GDM1 (cell line): Measurements from ENCODE around the gene PDE4D.
"Not testable (repeated sequence)": the region's sequence is repeated elsewhere in the genome, so short reads cannot be mapped to it uniquely, and the experiment has no call there.

Experiments
- DNase-seq: peaks from one replicate; lab custom pipeline; 2025; lab: John Stamatoyannopoulos, UW

The PDE4D gene

DNA sequence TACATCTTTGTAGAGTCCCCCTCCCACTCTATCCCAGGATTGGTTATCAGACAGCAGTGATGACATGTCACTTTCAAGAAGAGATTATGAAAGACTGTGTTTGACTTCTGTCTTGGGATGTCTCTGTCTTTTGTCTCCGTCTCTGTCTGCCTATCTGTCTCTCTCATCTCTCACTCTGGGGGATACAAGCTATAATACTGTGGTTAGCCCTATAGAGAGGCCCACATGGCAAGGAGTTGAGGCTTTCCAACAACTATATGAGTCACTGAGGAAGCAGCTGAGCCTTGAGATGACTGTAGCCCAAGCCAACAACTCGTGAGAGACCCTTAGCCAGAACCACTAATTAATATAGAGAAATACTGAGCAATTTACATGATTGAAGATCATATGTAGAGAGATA, 284.8 kb downstream of the PDE4D start:
- DNase-seq, result peak; percentile 42

DNA sequence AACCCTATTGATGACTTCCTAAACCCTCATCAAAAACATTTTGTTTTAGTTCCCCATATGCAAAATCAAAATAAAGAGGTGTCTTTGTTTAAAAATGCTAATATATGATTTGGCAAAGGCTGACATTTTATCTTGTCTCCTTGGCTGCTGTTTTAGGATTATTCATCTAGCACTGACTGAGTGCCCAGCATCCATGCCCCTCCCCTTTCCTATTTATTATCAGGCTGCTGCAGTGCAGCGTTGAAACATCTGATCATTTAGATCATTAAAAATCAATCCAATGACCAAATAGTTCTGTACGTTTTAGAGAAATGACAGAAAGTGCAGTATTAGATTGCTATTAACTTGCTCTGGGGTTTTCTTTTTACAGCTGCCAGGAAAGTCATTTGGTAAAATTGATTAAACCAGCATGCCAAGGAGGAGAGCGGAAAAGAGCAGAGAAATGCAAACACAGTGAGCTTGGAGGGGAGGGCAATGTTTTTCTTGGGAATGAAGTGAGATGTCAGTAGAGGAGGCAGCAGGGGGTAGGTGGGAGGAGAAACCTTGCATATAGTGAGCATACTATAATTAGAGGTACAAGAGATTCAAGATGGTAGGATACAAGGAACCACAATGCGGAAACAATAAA, 286.3 kb downstream of the PDE4D start:
- DNase-seq, result no peak

DNA sequence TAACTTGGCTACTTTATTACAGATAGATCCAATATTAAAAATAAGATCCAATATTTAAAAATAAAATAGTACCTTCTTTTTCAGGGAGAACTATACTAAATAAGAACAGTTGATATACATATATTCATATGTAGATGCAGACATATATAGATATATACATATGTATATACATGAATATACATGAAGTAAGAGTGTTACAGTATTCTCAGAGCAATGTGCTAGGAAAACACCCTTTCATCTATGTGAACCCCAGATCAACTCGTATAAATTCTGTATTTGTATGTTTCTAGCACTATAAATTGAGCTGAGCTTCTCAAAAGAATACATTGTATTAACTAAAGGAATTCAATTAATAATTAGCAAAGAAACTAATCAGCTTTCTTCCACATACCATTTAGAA, 287.6 kb downstream of the PDE4D start:
- no peak for DNase-seq

DNA sequence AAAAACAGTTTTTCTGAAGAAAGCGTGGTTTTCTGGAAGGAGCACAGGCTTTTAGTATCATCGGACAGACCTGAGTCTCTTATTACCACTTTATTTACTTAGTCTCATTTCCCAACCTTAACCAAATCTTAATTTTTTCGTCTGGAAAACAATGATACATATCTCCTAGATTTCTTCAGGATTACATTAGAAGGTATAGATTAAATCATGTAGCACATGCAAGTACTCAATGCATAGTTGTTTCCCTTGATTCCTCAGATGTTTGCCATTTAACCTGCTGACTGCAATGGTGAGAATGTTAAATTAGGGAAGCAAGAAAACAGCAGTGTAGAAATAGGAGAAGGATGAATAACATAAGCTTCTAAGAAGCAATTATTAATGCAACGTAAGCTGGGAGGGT, 289.4 kb downstream of the PDE4D start:
- no peak for DNase-seq

DNA sequence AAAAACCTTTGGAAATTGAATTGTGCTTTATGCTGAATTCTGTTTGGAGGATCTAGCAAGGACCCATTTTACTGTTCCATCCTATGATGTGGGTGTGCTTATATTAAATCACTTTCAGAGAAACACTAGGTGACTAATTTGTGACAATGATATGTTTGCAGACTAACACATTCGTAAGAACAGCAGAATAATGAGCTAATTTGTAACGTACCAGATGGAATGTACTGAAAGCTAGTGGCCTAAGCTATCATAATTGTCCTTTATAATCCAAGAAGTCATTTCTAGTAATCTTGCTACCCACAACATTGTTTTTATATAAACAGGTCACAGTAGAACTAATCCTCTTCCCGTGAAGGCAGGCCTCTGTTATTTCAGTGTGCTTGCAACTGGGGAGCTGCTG, 292.5 kb downstream of the PDE4D start:
- no peak for DNase-seq

DNA sequence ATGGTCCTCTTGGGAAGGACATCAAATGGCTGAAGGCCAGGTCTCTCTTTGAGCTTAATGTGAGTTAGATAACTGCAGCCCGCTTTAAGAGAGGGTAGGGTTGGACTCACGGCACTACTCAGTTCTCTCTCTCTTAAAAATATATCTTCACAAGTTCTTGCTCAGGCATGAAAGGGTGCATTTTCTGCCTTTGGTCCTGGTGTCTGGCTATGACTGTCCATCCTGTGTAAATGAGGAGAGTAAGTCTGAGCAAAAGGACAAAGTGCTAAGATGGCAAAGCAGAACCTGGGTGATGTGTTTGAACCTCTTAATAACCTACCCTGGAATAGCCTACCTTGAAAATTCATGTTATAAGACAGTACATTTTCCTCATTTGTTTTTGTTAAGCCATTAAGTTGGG, 293.4 kb downstream of the PDE4D start:
- DNase-seq, result no peak

DNA sequence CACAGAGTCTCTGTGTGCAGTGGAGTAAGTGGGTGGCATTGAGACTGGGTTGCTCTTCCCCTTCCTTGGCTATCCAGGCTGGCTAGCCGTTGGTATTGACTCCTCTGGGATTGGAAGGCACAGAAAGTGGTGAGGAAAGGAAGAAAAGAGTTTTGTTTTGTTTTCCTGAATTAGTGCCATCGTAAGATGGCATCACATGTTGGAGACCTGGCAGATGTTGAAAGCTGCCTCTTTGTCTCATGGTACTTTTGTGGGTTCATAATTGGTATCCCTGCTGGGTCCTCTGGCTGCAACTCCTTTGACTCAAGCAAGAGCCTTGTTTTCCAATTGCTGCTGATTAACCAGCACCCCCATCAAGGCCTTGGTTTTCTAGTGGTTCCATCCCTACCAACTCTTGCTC, 293.8 kb downstream of the PDE4D start:
- no peak for DNase-seq

DNA sequence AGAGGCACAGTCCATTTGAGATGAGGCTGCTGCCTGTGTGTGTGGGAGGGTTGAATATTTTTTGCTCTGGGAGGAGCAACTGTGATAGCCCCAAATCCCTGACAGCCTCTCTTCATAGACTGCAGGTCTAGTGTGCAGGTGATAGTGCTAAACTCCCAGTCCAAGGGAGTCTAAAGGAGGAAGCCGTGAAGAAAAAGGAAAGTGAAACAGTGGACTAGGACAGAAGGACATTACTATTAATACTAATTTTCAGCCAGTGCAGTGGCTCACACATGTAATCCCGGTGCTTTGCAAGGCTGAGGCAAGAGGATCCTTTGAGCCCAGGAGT, 295.0 kb downstream of the PDE4D start:
- DNase-seq, result no peak

DNA sequence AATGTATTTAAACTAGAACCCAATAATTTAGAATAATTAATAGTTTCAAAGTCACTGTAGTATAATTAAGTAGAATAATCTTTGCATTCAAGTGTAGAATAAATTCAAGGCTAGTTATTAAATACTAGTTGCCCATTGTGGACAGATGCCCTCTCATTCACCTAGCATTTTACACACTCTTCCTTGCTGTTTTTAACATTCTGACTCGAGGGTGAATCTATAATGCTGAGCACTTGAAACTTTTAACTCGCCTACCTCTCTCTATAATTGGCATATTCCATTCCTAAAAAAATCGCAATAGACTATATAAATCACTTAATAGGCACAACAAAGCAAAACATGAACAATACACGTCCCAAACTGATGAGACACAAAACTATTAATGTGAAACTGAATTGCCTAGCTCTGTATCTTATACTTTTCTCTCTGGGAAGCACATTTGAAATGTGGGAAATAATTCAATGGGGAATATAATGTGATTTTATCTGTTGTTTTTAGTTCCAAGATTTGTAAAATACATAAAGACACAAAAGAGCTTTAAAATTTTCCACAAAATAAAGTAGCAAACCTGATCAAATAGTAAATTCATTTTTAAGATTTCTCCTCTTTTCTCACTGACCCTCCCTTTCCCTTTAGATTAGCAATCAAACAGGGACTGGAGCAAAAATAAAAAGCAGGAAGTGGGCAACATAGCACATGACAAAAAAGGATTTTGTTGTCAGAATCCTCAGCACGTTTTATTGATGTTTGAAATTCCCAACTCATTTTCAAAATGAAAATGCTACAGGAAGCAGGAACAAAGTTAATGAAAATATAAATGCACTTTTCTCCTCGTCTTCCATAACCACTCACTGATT, 295.6 kb downstream of the PDE4D start:
- no peak for DNase-seq

DNA sequence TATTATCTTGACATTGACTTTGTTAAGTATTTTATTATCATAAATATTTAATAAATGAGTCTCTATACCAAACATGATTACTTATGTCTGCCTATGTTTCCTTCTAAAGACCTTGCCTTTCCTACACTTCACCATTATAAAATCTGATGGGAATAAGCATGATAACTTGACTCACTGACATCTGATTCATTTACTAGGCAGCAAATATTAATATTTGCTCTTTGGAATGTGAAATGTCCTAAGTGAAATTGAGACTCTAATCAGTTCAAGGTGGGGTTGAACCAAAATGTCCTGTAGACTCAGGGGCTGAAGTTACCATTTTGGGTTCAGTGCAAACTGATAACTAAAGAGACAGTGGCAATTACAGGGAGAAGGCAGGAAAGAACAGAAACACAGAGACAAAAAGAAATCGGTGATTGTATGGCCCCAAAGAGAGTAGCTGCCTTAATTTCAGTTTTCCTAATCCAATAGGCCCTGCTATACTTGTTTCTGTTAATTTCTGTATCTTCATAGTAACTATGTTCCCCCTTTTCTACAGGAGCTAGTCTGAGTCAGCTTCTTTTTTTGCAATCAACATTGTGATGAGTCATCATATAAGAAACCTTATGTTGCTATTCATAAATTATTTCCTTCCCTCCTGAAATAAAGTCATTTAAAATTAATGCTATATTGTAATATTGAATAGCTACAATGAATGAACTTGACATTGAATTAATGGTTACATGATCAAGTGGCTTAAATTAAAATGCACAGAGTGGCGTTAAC, 296.8 kb downstream of the PDE4D start:
- DNase-seq, result no peak

DNA sequence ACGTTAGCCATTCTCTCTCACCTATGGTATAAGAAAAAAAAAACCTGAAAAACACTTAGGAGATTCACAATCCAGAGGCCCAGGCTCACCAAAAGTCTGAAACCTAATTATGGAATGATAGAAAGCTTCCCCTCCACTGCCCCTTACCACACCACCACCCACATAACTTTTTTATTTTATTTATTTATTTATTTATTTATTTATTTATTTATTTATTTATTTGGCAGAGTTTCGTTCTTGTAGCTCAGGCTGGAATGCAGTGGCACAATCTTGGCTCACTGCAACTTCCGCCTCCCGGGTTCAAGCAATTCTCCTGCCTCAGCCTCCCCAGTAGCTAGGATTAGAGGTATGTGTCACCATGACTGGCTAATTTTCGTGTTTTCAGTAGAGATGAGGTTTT, 299.4 kb downstream of the PDE4D start:
- not testable (repeated sequence) for DNase-seq

DNA sequence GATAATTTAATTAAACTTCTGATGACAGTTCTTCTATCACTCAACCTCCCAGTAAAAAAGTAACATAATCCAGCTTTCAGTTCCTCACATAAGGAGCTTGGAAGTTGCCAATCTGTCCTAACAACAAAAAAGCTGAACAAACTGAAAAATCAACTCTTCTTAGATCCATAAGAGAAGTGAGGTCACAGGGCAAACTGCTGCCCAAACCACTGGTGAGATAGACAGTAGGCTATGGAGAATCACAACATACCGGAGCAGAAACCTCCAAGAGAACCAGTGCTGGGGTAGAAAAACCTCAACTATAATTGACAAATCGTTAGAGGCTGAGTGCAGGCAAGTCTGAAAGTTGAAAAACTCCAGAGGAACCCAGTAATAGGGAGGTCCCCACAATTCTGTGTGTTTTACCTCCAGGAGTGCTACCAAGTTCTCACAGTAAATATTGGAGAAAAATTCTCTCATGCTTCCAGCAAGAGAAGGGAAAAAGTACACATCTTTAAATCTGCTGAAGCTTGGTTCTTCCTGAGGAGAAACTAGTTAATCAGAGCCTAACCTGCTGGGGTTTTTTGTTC, 300.0 kb downstream of the PDE4D start:
- no peak for DNase-seq

DNA sequence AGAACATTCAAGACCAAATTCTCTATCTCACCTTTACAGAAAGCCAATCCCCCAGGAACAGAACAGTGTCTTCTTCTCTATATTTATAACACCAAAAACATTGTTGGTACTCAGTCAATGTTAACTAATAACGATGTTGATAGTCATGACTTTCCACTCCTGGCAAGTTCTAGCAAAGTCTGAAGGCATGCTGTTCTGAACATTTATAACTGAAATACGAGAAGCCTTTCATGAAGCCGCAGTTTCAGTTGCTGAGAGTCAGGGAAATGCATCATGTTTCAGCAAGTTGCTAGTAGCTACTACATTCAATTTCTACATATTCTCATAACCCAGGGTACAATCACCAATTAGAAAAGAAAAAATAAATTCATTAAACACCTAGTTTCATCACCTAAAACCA, 301.4 kb downstream of the PDE4D start:
- DNase-seq, result no peak

DNA sequence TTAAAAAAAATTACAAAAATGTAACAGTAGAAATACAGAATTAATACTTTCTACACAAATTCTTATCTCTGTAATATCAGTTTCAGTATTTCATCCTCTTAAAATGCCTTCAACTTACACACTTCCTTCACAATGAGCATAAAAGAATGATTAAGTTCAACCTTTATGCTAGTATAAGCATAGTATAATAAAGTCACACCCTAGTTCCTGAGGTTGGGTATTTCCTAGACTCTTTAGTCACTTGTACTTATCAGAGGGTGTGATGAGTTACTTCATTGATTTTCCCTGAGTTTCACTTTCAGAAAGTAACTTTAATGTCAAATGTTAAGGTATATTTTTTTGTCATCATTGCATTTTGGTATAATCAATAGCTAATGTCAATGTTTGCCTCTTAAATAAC, 302.4 kb downstream of the PDE4D start:
- no peak for DNase-seq

DNA sequence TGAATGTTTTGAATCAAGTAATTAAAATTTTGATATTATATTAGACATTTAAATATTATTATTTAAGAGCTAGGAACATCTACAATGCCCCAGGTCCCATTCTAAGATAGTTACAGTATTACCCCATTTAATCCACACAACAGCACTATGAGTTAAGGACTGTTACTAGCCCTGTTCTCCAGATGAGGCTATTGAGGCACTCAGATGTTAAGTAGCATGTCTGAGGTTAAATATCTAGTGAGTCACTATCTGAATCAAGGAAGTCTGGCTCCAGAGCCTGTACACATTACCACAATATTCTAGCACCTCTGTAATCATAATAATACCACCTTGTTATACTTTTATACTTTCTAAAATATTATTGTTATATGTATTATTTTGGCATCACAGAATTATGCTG, 304.6 kb downstream of the PDE4D start:
- no peak for DNase-seq

DNA sequence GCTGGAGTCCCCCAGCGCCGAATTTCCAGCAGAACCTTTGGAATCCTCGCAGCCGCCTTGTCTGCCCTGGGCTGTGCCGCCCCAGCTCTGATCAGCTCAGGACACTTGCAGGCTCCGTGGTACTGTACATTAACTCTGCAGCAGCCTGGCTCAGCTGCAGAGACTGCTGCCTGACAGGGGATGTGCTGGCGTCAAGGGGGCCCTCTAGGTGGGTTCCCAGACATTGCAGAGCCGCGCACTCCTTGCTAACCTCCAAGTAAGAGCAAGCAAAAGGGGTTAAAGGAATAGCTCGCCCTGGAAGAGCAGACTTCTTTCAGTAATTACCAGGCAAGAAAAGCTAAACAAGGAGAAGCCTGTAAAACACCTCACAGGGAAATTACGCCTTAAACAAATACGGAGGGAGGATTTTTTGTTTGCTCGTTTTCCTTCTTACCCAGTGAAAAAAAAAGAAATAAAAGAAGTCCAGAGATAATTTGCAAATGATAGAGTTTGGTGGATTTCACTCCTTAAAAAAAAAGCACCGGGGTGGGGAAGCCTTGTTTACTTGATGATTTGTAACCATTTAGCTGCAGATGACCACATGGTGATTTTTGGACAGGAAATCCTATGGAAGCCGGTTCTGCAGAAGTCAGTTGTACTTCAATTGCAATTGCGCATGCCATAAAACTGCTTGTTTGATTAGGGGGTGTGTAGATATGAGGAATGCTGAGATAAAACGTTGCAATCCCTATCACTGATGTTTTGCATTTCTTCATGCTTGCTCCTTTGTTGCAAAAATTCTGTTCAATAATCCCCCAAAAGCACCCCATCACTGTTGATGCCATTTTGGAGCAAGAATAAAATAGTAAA, 305.8 kb downstream of the PDE4D start:
- peak; percentile 78 for DNase-seq

DNA sequence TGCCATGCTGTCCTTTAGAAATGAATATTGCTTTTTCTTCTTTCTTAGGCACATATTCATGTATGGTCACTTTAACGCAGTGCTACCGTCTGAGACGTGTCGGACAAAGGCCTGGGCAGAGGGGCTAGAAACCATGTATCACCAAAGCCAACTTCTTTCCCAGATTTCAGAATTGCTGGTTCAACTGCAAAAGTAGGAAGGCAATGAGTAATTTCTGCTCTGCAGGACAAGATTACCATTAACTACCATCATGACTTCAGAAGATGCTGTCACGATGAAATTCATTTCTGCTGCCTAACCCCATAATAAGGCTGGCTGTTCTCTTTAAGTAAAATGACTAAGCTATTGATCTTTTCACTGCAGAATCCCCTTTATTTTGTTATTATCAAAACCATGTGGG, 306.7 kb downstream of the PDE4D start:
- DNase-seq, result no peak

DNA sequence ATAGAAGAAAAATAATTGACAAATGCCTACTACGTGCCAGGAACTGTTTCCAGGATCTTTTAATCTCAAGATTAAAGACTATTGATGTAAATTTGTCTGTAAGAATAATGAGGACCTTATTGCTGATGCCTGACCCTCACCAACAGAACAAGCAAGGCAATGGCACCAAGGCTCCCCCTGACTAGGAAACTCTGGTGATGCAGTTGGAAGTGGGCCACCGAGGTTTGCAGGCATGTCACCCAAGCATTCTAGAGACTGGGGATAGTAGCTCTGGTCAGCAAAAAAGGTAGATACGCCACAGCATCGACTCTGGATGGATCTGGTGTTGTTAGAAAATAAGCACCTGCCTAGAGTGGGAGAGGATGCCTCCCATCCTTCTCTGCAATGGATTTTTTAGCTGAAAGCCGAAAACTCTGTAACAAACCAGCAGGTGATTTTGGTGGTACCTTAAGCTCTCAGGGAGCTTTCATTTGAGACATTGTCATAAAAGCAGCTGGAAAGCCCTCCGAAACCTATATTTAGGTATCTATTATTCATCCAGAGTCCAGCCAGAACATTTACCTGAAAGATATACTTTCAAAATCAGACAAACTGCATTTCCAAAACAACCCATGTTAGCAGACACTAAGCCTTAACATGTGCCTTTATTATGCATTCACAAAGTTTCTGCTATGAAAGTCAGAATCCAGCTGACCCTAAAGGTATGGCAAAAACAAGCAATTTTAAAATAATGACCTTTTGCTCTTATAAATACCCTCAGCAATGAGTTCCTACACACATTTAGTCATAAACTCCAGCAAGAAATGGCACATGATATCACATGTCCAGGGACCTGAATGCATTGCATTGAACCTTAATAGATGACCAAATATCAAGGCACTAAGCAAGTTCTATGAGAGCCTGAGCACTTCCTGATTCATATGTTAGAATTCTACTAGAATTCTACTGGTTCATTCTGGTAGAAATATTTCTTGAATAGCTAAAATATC, 308.4 kb downstream of the PDE4D start:
- no peak for DNase-seq

DNA sequence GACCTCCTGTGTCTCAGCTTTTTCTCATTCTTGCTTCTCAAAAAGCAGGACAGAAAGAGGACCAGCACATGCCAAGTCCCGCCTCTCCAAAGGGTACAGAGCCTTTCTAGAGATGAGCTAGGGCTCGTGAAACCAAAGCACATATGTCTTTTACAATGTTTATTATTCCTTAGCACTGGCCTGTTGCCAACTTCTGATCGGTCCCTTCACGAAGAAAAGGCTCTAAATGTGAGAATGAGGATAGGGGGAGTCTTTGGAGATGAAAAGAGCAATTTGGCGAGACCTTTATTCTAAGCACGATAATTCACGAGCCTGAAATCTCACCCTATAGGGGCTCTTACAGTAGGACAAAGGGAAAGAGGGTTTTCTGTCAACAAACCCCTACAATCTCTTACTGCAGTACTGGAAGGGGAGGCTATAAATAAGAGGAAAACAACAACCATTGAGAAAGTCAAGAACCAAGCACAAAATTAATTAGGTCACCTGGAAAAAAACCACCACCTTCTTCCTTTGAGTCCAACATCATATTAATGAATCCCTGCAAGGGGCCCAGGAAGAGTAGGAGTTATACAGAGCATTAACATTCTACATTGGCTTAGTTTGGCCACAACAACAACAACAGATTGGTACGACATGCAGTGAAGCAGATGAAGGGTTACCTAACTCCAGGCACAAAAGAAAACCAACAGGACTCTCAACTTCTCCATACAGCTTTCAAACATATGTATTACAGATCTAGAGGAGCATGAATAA, 309.5 kb downstream of the PDE4D start:
- no peak for DNase-seq
